SH-SY5Y (cell line): ENCODE data around the gene AP1B1.

Experiments used
- GATA2 ChIP-seq: IDR thresholded peaks from 2 replicates; pipeline ENCODE4 v1.6.1; 2011; ENCODE audit warnings: mild to moderate bottlenecking, low read depth, low read length
- GATA3 ChIP-seq: IDR thresholded peaks from 2 replicates; pipeline ENCODE4 v1.6.1; 2011; ENCODE audit warnings: low read depth, mild to moderate bottlenecking, low read length, moderate library complexity

DNA sequence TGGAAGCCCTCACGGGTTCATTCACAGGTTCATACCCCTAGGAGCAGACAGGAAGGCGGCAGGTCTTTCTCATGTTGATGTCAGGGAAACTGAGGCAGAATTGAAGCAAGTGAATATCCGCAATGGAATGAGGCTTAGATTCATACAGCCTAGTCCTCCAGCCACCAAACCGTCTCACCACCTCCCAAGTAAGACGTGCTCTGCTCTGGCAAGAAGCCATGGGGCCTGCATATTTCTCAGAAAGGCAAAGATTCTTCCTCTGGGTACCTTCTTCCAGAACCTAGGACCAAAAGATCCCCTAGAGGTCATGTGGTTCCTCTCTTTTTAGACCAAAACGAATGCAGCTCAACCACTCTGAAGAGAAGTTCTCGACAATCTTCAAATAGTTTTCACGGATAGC lies 1.7 kb downstream of the AP1B1 start:
- TF ChIP-seq GATA2: no peak
- no peak for TF ChIP-seq GATA3
